Astrocyte (in vitro differentiated cells and primary cell): ENCODE data around the gene PATJ.
A peak's percentile ranks its signal among the peaks of the same experiment; 100 is the strongest.

ENCODE experiments used
- CTCF ChIP-seq: IDR thresholded peaks from 2 replicates; pipeline ENCODE4 v1.5.1; 2011; ENCODE audit warnings: low read depth, mild to moderate bottlenecking, inconsistent platforms, low read length, moderate library complexity; ENCODE audit not compliant: insufficient read depth
- EZH2 ChIP-seq: IDR thresholded peaks from 2 replicates; pipeline ENCODE4 v1.6.1; 2012; ENCODE audit warnings: mild to moderate bottlenecking, low read length, inconsistent platforms; ENCODE audit not compliant: insufficient read depth

GRCh38 chr1:61851849-61852669 is 109.8 kb downstream of the PATJ start:
- TF ChIP-seq CTCF: peak; percentile 81
- TF ChIP-seq EZH2: no peak
